ENCODE measurements around the gene CDH13.

The CDH13 gene

DNA sequence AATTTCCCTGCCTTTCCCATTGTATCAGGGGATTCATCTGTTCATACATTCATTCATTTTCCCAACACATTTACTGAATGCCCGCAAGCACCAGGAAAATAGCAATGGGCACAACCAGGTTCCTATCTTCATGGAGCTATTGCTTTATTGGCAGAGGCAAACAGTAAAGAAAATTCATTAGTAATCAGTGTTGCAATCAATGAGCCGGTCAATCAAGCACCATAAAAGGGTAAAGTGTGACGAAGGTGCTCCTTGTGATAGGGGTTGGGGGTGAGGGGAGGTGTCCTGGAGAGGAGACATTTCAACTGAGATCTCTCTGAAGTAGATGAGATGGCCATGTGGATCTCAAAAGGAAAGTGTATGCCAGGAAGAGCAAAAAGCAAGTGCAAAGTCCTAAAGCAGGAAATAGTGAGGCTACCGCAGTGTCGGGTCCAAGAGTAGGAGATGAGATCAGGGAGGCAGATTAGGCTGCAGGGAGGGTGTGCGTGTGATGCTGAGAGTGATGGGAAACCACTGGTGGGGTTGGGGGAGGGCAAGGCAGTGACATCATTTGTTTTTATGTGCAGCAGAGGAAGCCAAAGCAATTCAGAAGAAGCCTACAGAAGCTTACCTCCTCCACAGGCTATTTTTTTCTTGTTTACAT is 28.4 kb downstream of the CDH13 start:
- no peaks in the 10 kb centered on the region for H3K79me2 ChIP-seq (ENCODE audit: low read length)
- H3K4me2 ChIP-seq (ENCODE audit: low read length): peak overlapping the region; percentile 87
- no peak overlapping the region for H3K9ac ChIP-seq (ENCODE audit: low read length)
- H3K27ac ChIP-seq (ENCODE audit: low read length): no peak overlapping the region
- H2AFZ ChIP-seq (ENCODE audit: low read depth, low read length): no peak overlapping the region
- H4K20me1 ChIP-seq (ENCODE audit: insufficient read depth, low read length): no peaks in the 10 kb centered on the region
- no peaks in the 10 kb centered on the region for H3K36me3 ChIP-seq (replicated peaks; ENCODE audit: low read depth, low read length)
- peaks cover 7% of the 10 kb centered on the region; the same call in 1 of the 2 replicates for H3K27me3 ChIP-seq (ENCODE audit: low read depth, low read length)
- H3K4me3 ChIP-seq (ENCODE audit: low read length): peak overlapping the region; percentile 14; the same call in 1 of the 2 replicates
- H3K4me1 ChIP-seq (ENCODE audit: low read length): peaks cover 55% of the 10 kb centered on the region
- H3K9me3 ChIP-seq (ENCODE audit: insufficient read depth, low read length): no peaks in the 10 kb centered on the region
- TF ChIP-seq, protein P1, sequence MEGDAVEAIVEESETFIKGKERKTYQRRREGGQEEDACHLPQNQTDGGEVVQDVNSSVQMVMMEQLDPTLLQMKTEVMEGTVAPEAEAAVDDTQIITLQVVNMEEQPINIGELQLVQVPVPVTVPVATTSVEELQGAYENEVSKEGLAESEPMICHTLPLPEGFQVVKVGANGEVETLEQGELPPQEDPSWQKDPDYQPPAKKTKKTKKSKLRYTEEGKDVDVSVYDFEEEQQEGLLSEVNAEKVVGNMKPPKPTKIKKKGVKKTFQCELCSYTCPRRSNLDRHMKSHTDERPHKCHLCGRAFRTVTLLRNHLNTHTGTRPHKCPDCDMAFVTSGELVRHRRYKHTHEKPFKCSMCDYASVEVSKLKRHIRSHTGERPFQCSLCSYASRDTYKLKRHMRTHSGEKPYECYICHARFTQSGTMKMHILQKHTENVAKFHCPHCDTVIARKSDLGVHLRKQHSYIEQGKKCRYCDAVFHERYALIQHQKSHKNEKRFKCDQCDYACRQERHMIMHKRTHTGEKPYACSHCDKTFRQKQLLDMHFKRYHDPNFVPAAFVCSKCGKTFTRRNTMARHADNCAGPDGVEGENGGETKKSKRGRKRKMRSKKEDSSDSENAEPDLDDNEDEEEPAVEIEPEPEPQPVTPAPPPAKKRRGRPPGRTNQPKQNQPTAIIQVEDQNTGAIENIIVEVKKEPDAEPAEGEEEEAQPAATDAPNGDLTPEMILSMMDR (IDR thresholded peaks at IDR 0.05; ENCODE audit: low read depth, low read length): no peak
- no peak for TF ChIP-seq EZH2phosphoT487 (IDR thresholded peaks at IDR 0.05; ENCODE audit: low read depth)

DNA sequence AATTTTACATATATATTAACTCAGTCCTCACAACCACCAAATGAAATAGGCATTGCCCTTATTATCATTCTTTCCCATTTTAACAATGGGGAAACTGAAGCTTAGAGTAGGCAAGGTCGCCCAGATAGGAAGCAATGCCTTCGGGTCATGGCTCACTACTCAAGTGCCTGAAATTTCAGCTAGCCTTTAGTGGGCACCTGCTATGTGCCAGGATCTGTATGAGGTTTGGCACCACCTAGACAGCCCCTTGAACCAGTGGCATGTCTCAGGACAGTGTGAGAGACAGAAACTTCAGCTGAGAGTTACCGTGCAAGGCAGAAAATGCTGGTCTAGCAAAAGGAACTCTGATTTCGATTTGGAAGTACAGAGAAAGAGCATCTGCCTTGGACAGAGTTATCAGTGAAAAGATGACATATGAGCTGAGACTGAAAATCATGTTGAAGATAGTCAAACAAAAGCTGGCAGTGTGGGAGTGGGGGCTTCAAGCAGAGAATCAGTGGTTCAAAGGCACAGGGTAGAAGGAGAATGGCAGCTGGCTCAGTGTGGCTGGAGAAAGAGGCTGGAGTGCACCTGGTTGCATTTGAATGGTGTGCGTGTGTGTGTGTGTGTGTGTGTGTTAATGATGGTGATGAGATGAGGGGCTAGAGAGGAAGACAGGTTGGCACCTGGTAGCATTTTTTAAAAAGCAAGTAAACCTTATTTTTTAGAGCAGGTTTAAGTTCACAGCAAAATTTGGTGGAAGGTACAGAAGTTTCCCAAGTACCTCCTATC is 29.1 kb downstream of the CDH13 start:
- H3K36me3 ChIP-seq (replicated peaks; ENCODE audit: low read depth, low read length): no peaks in the 10 kb centered on the region
- H3K9me3 ChIP-seq (ENCODE audit: insufficient read depth, low read length): no peaks in the 10 kb centered on the region
- TF ChIP-seq, protein P1 (IDR thresholded peaks at IDR 0.05; ENCODE audit: low read depth, low read length): no peak
- no peak for TF ChIP-seq EZH2phosphoT487 (IDR thresholded peaks at IDR 0.05; ENCODE audit: low read depth)
- H3K27ac ChIP-seq (ENCODE audit: low read length): no peak overlapping the region; the same call in 1 of the 2 replicates
- peaks cover 58% of the 10 kb centered on the region for H3K4me1 ChIP-seq (ENCODE audit: low read length)
- peak overlapping the region; percentile 14; the same call in 1 of the 2 replicates for H3K4me3 ChIP-seq (ENCODE audit: low read length)
- peaks cover 3% of the 10 kb centered on the region; the same call in 1 of the 2 replicates for H3K27me3 ChIP-seq (ENCODE audit: low read depth, low read length)
- H3K9ac ChIP-seq (ENCODE audit: low read length): no peak overlapping the region
- no peaks in the 10 kb centered on the region for H3K79me2 ChIP-seq (ENCODE audit: low read length)
- no peaks in the 10 kb centered on the region for H4K20me1 ChIP-seq (ENCODE audit: insufficient read depth, low read length)
- peak overlapping the region; percentile 87 for H3K4me2 ChIP-seq (ENCODE audit: low read length)
- no peak overlapping the region for H2AFZ ChIP-seq (ENCODE audit: low read depth, low read length)

DNA sequence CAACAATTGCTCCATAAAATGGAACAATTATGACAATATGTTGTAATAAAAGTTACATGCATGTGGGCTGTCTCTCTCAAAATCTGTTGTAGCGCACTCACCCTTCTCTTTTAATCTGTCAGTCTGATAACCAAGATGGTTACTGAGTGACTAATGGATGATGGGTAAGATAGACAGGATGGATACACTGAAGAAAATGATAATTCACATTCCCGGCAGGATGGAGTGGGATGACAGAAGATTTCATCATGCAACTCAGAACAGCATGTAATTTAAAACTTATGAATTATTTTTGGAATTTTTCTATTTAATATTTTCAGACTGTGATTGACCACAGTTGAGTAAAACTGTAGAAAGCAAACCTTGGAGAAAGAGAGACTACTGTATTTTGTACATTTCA is 30.5 kb downstream of the CDH13 start:
- no peak overlapping the region for H3K4me3 ChIP-seq (ENCODE audit: low read length)
- H3K9me3 ChIP-seq (ENCODE audit: insufficient read depth, low read length): no peaks in the 10 kb centered on the region
- H3K4me1 ChIP-seq (ENCODE audit: low read length): peaks cover 50% of the 10 kb centered on the region
- no peak overlapping the region for H2AFZ ChIP-seq (ENCODE audit: low read depth, low read length)
- no peak overlapping the region for H3K27ac ChIP-seq (ENCODE audit: low read length)
- TF ChIP-seq EZH2phosphoT487 (IDR thresholded peaks at IDR 0.05; ENCODE audit: low read depth): no peak
- TF ChIP-seq, protein P1 (IDR thresholded peaks at IDR 0.05; ENCODE audit: low read depth, low read length): no peak
- H3K27me3 ChIP-seq (ENCODE audit: low read depth, low read length): peaks cover 11% of the 10 kb centered on the region
- no peak overlapping the region for H3K9ac ChIP-seq (ENCODE audit: low read length)
- H4K20me1 ChIP-seq (ENCODE audit: insufficient read depth, low read length): no peaks in the 10 kb centered on the region
- H3K4me2 ChIP-seq (ENCODE audit: low read length): no peak overlapping the region
- no peaks in the 10 kb centered on the region for H3K79me2 ChIP-seq (ENCODE audit: low read length)
- no peaks in the 10 kb centered on the region for H3K36me3 ChIP-seq (replicated peaks; ENCODE audit: low read depth, low read length)

DNA sequence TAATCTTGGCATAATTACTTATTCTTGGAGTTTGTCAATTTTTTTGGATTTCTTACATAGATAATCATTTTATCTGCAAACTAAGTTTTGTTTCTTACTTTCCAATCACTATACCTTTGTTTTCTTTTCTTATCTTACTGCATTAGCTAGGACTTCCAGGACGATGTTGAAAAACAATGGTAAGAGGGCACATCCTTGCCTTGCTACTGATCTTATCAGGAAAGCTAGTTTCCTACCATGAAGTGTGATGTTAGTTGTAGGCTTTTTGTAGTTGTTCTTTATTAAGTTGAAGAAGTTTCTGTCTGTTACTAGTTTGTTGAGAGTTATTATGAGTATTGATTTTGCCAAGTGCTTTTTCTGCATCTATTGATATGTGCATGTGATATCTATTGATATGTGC is 31.0 kb downstream of the CDH13 start:
- TF ChIP-seq, protein P1 (IDR thresholded peaks at IDR 0.05; ENCODE audit: low read depth, low read length): no peak
- TF ChIP-seq EZH2phosphoT487 (IDR thresholded peaks at IDR 0.05; ENCODE audit: low read depth): no peak
- H3K36me3 ChIP-seq (replicated peaks; ENCODE audit: low read depth, low read length): no peaks in the 10 kb centered on the region
- H2AFZ ChIP-seq (ENCODE audit: low read depth, low read length): no peak overlapping the region
- H4K20me1 ChIP-seq (ENCODE audit: insufficient read depth, low read length): no peaks in the 10 kb centered on the region
- no peak overlapping the region for H3K27ac ChIP-seq (ENCODE audit: low read length)
- no peak overlapping the region for H3K4me3 ChIP-seq (ENCODE audit: low read length)
- no peaks in the 10 kb centered on the region for H3K79me2 ChIP-seq (ENCODE audit: low read length)
- H3K27me3 ChIP-seq (ENCODE audit: low read depth, low read length): peaks cover 16% of the 10 kb centered on the region
- H3K4me2 ChIP-seq (ENCODE audit: low read length): no peak overlapping the region
- no peaks in the 10 kb centered on the region for H3K9me3 ChIP-seq (ENCODE audit: insufficient read depth, low read length)
- peaks cover 44% of the 10 kb centered on the region for H3K4me1 ChIP-seq (ENCODE audit: low read length)
- no peak overlapping the region for H3K9ac ChIP-seq (ENCODE audit: low read length)

Measured in OCI-LY3 (cell line).